Measurements from ENCODE around the gene UBXN7.
"Not testable (repeated sequence)": the region's sequence is repeated elsewhere in the genome, so short reads cannot be mapped to it uniquely, and the experiment has no call there.

The UBXN7 gene

DNA sequence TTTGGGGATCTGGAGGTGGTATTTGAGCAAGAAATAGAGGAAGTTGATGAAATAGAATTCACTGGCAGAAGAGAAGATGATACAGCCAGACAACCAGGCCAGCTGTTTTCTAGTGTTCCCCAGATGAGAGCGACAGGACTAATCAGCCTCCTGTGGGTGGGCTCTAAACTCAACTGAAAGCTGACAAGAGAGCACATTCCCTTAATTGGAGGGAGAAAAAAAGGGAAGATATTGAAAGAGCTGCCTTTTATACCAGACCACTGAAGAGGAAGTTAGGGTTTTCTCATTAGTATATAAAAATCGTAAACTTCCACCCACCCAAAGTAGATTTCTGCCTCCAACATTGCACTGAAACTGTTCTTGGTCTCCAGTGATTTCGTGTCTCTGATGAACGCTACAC, 87.6 kb downstream of the UBXN7 start:
- no peak overlapping the region for H3K4me3 ChIP-seq
- H3K27ac ChIP-seq = no peak overlapping the region
- TF ChIP-seq, protein P1, sequence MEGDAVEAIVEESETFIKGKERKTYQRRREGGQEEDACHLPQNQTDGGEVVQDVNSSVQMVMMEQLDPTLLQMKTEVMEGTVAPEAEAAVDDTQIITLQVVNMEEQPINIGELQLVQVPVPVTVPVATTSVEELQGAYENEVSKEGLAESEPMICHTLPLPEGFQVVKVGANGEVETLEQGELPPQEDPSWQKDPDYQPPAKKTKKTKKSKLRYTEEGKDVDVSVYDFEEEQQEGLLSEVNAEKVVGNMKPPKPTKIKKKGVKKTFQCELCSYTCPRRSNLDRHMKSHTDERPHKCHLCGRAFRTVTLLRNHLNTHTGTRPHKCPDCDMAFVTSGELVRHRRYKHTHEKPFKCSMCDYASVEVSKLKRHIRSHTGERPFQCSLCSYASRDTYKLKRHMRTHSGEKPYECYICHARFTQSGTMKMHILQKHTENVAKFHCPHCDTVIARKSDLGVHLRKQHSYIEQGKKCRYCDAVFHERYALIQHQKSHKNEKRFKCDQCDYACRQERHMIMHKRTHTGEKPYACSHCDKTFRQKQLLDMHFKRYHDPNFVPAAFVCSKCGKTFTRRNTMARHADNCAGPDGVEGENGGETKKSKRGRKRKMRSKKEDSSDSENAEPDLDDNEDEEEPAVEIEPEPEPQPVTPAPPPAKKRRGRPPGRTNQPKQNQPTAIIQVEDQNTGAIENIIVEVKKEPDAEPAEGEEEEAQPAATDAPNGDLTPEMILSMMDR (IDR thresholded peaks at IDR 0.05) = no peak
- DNase-seq = no peak
- no peaks in the 10 kb centered on the region for H3K9me3 ChIP-seq
- no peaks in the 10 kb centered on the region for H3K27me3 ChIP-seq
- peaks cover 4 to 21% (median 7%) of the 10 kb centered on the region in 3 donors for H3K36me3 ChIP-seq
- no peaks in the 10 kb centered on the region for H3K4me1 ChIP-seq
- intact Hi-C loops (cut with DNase I; ENCODE audit: low total_unique reads) = no loop called here

DNA sequence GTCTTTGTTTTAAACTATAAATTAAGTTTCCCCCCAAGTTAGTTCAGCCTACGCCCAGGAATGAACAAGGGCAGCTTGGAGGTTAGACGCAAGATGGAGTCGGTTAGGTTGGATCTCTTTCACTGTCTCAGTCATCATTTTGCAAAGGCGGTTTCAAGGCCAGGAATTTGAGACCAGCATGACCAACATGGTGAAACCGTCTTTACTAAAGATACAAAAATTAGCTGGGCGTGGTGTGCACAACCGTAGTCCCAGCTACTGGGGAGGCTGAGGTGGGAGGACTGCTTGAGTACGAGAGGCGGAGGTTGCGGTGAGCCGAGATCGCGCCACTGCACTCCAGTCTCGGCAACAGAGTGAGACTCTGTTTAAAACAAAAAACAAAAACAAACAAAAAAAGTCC, 88.3 kb downstream of the UBXN7 start:
- H3K27me3 ChIP-seq; intact Hi-C loops (cut with DNase I; ENCODE audit: low total_unique reads); DNase-seq; H3K4me1 ChIP-seq; H3K9me3 ChIP-seq; H3K4me3 ChIP-seq; H3K27ac ChIP-seq: not testable (repeated sequence)
- peaks cover 0 to 16% (median 4%) of the 10 kb centered on the region in 3 donors for H3K36me3 ChIP-seq

DNA sequence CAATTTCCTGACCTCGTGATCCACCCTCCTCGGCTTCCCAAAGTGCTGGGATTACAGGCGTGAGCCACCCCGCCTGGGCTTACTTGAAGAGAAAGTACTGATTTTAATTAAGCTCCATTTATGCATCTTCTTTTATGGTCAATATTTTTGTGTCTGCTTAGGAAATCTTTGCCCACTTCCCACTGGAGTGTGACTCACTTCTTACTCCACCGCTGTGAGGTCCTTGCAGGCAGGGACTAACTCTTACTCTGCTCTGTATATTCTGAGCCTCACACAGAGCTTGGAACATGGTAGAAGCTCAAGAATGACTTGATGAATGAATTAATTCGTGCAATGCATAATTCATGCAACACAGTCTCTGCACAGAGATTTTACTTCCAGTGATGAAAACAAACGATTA, 91.1 kb downstream of the UBXN7 start:
- intact Hi-C loops (cut with DNase I; ENCODE audit: low total_unique reads) = no loop called here
- Histone ChIP-seq H3K4me3 (no peak overlapping the region), H3K4me1 (no peaks in the 10 kb centered on the region), H3K27me3 (peaks cover 0 to 3% of the 10 kb centered on the region in 2 donors), H3K36me3 (peaks cover 0 to 7% (median 0%) of the 10 kb centered on the region in 3 donors), H3K9me3 (no peaks in the 10 kb centered on the region), H3K27ac (no peak overlapping the region)
- DNase-seq = no peak
- TF ChIP-seq, protein P1 (IDR thresholded peaks at IDR 0.05) = no peak

DNA sequence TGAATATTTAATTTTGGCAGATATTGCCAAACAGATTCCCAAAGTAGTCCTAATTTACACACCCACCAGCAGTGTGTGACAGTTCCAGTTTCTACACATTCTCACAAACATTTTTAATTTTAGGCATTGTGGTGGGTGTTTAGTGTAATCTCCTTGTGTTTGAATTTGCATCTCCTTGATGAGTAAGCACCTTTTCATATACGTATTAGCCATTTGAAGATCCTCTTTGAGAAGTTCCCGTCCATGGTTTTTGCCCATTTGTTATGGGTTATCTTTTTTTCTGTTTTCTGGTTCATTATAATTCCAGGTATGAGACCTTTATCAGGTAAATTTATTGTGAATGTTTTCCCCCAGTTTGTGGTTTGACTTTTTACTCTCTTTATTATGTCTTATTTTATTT, 91.8 kb downstream of the UBXN7 start:
- Histone ChIP-seq H3K4me1 (no peaks in the 10 kb centered on the region), H3K36me3 (peaks cover 0 to 3% (median 0%) of the 10 kb centered on the region in 3 donors), H3K27me3 (peaks cover 0 to 9% of the 10 kb centered on the region in 2 donors), H3K9me3 (no peaks in the 10 kb centered on the region), H3K4me3 (no peak overlapping the region), H3K27ac (no peak overlapping the region)
- DNase-seq = no peak
- intact Hi-C loops (cut with DNase I; ENCODE audit: low total_unique reads) = no loop called here
- TF ChIP-seq, protein P1 (IDR thresholded peaks at IDR 0.05) = no peak

DNA sequence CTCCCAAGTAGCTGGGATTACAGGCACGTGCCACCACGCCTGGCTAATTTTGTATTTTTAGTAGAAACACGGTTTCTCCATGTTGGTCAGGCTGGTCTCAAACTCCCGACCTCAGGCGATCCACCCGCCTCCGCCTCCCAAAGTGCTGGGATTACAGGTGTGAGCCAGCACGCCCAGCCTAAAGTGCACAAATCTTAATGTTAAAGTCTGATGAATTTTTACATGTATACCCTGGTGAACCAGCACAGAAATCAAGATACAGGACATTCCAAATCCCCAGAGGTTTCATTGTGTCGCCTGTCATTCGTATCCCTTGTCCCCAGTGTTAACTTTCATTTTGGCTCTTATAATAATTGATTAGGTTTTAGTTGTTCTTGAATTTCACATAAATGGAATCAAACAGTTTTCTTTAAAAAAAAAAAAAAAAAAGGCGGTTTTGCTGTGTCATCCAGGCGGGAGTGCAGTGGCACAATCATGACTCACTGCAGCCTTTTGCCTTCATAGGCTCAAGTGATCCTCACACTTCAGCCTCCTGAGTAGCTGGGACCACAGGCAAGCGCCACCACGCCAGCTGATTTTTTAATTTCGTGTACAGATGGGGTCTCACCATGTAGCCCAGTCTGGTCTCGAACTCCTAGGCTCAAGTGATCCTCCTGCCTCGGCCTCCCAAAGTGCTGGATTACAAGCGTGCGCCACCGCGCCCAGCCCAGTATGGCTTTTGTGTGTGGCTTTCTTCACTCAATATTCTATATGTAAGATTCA, 92.6 kb downstream of the UBXN7 start:
- Histone ChIP-seq H3K36me3 (no peaks in the 10 kb centered on the region), H3K27me3 (peaks cover 0 to 16% of the 10 kb centered on the region in 2 donors), H3K27ac (no peak overlapping the region), H3K4me3 (no peak overlapping the region), H3K9me3 (no peaks in the 10 kb centered on the region), H3K4me1 (no peaks in the 10 kb centered on the region)
- TF ChIP-seq, protein P1 (IDR thresholded peaks at IDR 0.05) = no peak
- DNase-seq = no peak
- intact Hi-C loops (cut with DNase I; ENCODE audit: low total_unique reads) = no loop called here

DNA sequence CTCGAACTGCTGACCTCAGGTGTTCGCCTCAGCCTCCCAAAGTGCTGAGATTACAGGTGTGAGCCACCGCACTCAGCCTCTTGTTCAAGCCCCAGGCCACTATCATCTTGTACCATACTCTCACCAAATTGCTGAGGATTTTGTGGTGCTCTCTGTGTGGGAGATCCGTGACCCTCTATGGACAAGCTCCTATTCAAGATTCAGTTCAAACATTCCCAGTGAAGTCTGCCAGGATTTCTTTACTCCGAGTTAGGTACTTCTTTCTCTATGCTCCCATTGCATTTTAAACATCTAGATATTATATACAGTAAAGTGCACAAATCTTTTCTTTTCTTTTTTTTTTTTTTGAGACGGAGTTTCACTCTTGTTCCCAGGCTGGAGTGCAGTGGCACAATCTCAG, 93.2 kb downstream of the UBXN7 start:
- Histone ChIP-seq H3K27ac (no peak overlapping the region), H3K9me3 (no peaks in the 10 kb centered on the region), H3K4me1 (no peaks in the 10 kb centered on the region), H3K27me3 (peaks cover 0 to 20% of the 10 kb centered on the region in 2 donors), H3K36me3 (no peaks in the 10 kb centered on the region), H3K4me3 (no peak overlapping the region)
- intact Hi-C loops (cut with DNase I; ENCODE audit: low total_unique reads) = no loop called here
- TF ChIP-seq, protein P1 (IDR thresholded peaks at IDR 0.05) = no peak
- DNase-seq = no peak

All from tibial artery (tissue), 4 donors.